Activated CD8-positive, alpha-beta memory T cell treated with anti-CD3 and anti-CD28 coated beads for 36 hours (primary cell): Measurements from ENCODE around the gene ACACB. TPM values are rescaled to one million over a fixed set of nuclear protein-coding genes. Genes with fewer than 3 reads are reported as not detected.

Source experiments
- CTCF ChIA-PET: fragments of 350-600 bp; sonication (Branson Sonifier 250); formaldehyde crosslinking; loops from one replicate; lab custom pipeline; 2021; ENCODE audit warnings: antibody characterized with exemption; lab: Charles Lee
- POLR2A ChIA-PET: fragments of 350-600 bp; sonication (Branson Sonifier 250); formaldehyde crosslinking; loops from one replicate; lab custom pipeline; 2021; ENCODE audit warnings: antibody characterized with exemption; lab: Charles Lee
- total RNA-seq, 2 experiments: library from RNA; stranded (reverse); gene quantifications; one replicate each; pipeline ENCODE4 v1.2.3, GENCODE V29; 2021

The ACACB gene
- total RNA-seq = 1 to 10 TPM; 9.5 to 9.6 TPM

GRCh38 chr12:109115758-109116610 lies at the start of gene ACACB:
Gene ACACB, plus strand, starts transcription at chr12:109116587. Its CDS starts 22,819 bp downstream, at chr12:109139406.
- POLR2A ChIA-PET = no interaction called here
- CTCF ChIA-PET = no interaction called here

GRCh38 chr12:109069307-109070271 lies 46.8 kb upstream of the ACACB start:
- POLR2A ChIA-PET = no interaction called here
- CTCF ChIA-PET = interaction anchor here (1.3 kb wide), 1 partner anchor 23 kb away, joined by 3 read pairs; no protein-coding TSS in a partner anchor

GRCh38 chr12:109074866-109075265 lies 41.5 kb upstream of the ACACB start:
- CTCF ChIA-PET = no interaction called here
- POLR2A ChIA-PET = no interaction called here

- POLR2A ChIA-PET = no interaction called here
- CTCF ChIA-PET = no interaction called here
Observed at GRCh38 chr12:109082751-109083150, 33.6 kb upstream of the ACACB start.

- POLR2A ChIA-PET = no interaction called here
- CTCF ChIA-PET = no interaction called here
Observed at GRCh38 chr12:109084425-109084824, 32.0 kb upstream of the ACACB start.

- ChIA-PET CTCF (interaction anchor here (0.8 kb wide), 1 partner anchor 202 kb away, joined by 3 read pairs; no protein-coding TSS in a partner anchor), POLR2A (no interaction called here)
Observed at GRCh38 chr12:109085590-109085989, 30.8 kb upstream of the ACACB start.

- ChIA-PET POLR2A (no interaction called here), CTCF (interaction anchor here (0.5 to 0.9 kb wide), 2 partner anchors 48 to 136 kb away, joined by 3 read pairs; no protein-coding TSS in a partner anchor)
Observed at GRCh38 chr12:109087250-109087649, 29.1 kb upstream of the ACACB start.

GRCh38 chr12:109088818-109089217 lies 27.6 kb upstream of the ACACB start:
- CTCF ChIA-PET = interaction anchor here (0.6 kb wide), 1 partner anchor 37 kb away, joined by 3 read pairs; no protein-coding TSS in a partner anchor
- POLR2A ChIA-PET = interaction anchor here (0.5 kb wide), 1 partner anchor 294 kb away, joined by 3 read pairs; no protein-coding TSS in a partner anchor

- CTCF ChIA-PET = no interaction called here
- POLR2A ChIA-PET = no interaction called here
Observed at GRCh38 chr12:109089683-109090082, 26.7 kb upstream of the ACACB start.

- ChIA-PET POLR2A (interaction anchor here (0.6 to 0.9 kb wide), 3 partner anchors 37 to 532 kb away, joined by 3 read pairs; no protein-coding TSS in a partner anchor), CTCF (interaction anchor here (0.7 to 1.5 kb wide), 10 partner anchors 23 to 585 kb away, joined by 3 to 7 read pairs (median 3); no protein-coding TSS in a partner anchor)
Observed at GRCh38 chr12:109092497-109093021, 23.8 kb upstream of the ACACB start.

GRCh38 chr12:109093022-109093918 lies 23.1 kb upstream of the ACACB start, which contains the start of gene ALKBH2:
Gene ALKBH2, minus strand, starts transcription at chr12:109093472. Its CDS starts 686 bp downstream, at chr12:109092786.
- POLR2A ChIA-PET = interaction anchor here (0.6 to 0.9 kb wide), 3 partner anchors 38 to 533 kb away, joined by 3 read pairs; no protein-coding TSS in a partner anchor
- CTCF ChIA-PET = interaction anchor here (0.7 to 1.5 kb wide), 9 partner anchors 24 to 585 kb away, joined by 3 to 7 read pairs (median 3); no protein-coding TSS in a partner anchor

GRCh38 chr12:109097140-109097434 lies 19.3 kb upstream of the ACACB start:
- CTCF ChIA-PET = no interaction called here
- POLR2A ChIA-PET = no interaction called here

- CTCF ChIA-PET = interaction anchor here (0.6 to 2.3 kb wide), 2 partner anchors 14 to 201 kb away, joined by 3 to 8 read pairs; no protein-coding TSS in a partner anchor
Observed at GRCh38 chr12:109097435-109098182, 18.8 kb upstream of the ACACB start, which contains the start of gene UNG. Gene UNG, plus strand, starts transcription at chr12:109097597. Its CDS starts 83 bp downstream, at chr12:109097680.

GRCh38 chr12:109098183-109098604 lies 18.2 kb upstream of the ACACB start:
- POLR2A ChIA-PET = no interaction called here

More at GRCh38 chr12:109097435-109098182, 18.8 kb upstream of the ACACB start, which contains the start of gene UNG:
- POLR2A ChIA-PET = no interaction called here

GRCh38 chr12:109098651-109099050 lies 17.7 kb upstream of the ACACB start:
- ChIA-PET POLR2A (no interaction called here), CTCF (interaction anchor here (2.3 kb wide), 1 partner anchor 13 kb away, joined by 8 read pairs; no protein-coding TSS in a partner anchor)

More at GRCh38 chr12:109098183-109098604, 18.2 kb upstream of the ACACB start:
- CTCF ChIA-PET = interaction anchor here (2.3 kb wide), 1 partner anchor 14 kb away, joined by 8 read pairs; no protein-coding TSS in a partner anchor

GRCh38 chr12:109099431-109100020 lies 16.9 kb upstream of the ACACB start:
- POLR2A ChIA-PET = no interaction called here
- CTCF ChIA-PET = interaction anchor here (2.3 kb wide), 1 partner anchor 12 kb away, joined by 8 read pairs; no protein-coding TSS in a partner anchor
